Stimulated activated CD4-positive, alpha-beta T cell treated with anti-CD3 and anti-CD28 coated beads, Interleukin-15, amount 100 ng/mL, for 24 hours (primary cell): ENCODE measurements around the gene GLDN.

Experiments
- DNase-seq: peaks from one replicate; pipeline ENCODE4 v3.0.0-alpha.2; 2020

The GLDN gene

DNA sequence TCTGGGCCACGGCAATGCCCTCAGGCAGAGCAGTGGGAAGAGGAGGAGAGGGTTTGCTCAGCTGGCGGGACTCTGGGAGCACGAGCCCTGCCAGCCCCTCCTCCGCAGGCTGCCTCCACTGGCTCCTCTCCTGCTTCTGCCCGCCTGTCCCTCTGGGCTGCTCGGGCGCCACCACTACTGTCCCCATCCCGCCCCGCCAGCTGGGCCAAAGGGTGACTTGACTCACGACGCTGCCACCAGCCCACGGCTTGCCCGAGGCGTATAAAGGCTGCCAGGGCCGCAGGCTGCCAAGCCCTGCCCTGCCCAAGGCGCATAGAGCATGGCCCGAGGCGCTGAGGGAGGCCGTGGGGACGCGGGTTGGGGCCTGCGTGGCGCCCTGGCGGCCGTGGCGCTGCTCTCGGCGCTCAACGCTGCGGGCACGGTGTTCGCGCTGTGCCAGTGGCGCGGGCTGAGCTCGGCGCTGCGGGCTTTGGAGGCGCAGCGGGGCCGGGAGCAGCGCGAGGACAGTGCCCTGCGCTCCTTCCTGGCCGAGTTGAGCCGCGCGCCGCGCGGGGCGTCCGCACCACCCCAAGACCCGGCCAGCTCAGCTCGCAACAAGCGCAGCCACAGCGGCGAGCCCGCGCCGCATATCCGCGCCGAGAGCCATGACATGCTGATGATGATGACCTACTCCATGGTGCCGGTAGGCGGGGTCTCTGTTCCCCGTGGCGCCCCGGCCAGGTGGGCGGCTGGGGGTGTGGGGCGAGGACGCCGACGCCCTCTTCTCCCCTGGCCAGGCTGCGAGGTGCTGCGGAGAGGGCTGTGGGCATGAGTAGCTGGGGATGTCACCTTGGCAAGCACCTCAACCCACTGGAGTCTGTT lies at the start of gene GLDN:
GLDN (plus strand) TSS at position 290 of the 861 bp plus-strand sequence; CDS start at position 320, 30 bp downstream.
- DNase-seq: no peak

DNA sequence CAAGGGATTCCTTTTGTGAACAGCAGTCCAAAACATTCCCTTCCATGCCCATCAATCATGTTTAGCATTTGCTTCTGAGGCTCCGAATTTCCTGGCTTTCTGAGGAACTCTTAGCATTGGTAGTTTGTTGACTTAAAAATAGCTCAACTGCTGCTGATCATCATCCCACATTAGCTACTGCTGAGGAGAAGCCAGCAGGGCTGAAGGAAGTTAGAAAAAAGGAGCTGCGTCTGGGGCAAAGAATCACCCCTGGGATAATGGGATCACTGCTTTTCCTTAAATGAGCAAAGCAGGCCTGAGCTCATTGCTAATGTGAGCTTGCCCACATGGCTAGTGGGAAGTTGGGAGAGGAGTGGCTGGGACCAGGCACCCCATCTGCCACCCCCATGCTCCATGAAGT lies 42.8 kb upstream of the GLDN start:
- no peak for DNase-seq

DNA sequence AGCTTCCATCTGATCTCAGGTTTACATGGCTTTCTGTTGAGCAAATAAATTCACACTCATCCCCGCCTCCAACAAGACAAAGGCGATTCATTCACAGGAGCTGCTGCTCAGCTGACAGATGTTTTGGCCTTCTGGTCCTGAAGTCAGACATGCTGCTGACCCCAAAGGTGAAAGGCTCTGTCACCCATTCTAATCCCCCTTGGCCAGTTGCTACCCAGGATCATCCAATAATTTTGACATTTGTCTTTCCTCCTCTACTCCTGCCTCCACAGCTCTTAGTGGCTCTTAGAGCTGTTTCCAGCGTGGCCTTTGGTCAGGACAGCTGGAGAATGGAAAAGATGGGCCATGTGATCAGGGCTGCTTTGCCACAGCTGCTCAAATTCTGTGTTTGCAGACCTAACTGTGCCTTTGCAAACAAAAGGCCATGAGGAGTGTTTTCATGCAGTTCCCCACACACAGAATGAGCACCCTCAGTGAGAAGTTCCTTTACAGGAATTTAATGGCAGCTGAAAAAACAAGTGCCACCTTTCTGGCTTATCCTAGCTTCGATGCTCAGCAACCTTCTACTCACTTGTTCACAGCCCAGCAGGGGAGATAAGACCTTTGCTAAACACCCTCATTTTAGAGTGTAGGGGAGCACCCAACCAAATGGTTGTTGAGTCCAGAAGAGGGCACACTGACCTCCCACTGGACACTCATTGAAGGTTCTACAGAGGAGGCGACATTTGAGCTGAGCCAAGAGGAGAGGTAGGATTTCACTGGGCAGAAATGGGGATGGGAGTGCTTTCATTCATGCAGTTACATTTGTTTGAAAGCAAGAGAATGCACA lies 42.1 kb upstream of the GLDN start:
- DNase-seq: no peak

DNA sequence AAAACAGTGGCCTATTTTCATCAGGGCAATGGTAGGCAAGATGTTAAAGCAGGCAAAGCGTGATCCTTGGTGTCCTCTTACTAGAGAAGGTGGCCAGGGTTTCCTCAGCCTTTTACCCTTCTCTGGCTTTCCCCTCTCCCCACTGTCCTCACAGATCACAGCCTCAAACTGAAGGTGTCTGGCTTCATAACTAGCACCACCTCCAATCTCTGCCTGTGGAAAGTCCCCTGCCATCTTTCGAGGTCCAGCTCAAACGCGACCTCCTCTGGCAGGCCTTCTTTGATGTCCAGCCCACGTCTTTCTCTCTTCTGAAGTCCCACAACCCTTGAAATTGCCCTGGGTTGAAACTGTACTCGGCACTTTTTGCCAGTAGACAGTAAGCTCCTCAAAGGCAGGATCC lies 39.0 kb upstream of the GLDN start:
- no peak for DNase-seq

DNA sequence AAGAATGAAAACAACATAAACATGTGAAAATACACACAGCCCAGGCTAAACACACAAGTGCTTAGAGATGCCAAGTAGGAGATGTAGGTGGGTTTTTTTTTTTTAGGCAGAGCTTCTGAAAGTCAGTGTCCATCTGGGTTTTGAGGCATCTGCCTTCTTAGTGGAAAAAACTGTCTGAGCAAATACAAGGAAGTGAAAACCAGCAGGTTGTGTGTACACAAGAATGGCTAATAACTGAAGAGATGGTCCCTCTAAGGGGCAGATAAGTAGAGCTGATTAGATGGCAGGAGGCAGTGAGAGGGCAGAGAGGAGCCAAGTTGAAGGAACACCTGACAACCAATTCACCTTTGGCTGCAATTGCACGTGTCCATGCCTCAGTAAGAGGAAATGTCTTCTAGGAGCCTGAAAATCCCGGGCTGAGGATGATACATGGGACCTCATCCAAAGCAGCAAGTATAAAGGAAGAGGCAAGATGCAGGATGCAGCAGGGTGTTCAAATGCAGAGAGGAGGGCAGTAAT lies 37.9 kb upstream of the GLDN start:
- DNase-seq: no peak

DNA sequence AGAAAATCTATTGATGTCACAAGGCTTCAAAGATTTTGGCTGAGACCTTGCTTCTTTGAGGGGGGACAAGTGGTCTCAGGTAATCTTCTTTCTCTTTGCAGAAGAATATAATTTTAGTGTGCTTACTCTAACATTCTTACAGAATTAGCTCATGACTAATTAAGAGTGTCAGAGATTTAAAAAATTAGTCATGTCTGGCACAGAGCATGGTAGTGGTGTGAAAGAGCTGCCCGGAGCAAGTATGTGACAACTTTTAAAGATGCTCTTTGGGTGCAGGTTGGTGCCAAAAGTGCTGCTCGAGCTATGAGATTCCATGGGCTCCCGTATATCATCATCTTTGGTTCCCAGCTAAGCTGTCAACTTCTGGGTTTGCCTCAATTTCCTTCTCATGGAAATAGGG lies 34.1 kb upstream of the GLDN start:
- DNase-seq: no peak

DNA sequence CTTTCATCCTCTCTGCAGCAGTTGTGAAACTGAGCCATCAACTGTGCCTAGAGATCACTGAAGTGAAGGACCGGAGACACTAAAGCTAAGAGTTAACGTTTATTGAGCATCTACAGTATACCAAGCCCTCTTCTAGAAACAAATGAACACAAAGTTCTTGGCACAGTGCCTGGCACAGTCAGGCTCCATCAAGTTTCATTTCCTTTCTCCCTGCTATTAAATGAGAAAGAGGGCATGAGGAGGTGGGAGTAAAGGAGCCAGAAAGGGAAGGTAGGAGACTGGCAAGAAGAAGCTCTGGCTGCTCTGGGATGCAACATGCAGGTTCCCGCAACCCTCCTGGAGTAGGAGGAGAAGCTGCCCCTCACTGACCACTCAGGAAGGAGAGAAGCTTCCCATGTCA lies 33.6 kb upstream of the GLDN start:
- DNase-seq: no peak

DNA sequence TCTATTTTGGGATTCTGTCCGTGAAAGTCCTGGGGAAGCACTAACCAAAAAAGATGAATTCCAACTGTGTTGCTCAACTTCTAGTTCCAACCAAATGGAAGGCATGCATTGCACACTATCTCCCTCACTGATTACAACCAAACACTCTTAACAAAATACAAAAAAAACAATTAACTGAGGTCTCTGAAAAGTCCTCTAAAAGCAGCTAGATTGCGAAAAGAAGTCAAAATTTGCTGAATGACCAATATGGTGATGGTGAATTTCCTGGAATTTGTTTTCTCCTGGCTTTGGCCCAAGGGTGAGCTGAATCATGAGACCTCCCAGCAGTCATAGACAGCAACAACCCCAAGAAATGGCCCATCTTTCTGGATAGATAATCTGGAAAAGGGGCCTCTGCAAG lies 31.4 kb upstream of the GLDN start:
- no peak for DNase-seq

DNA sequence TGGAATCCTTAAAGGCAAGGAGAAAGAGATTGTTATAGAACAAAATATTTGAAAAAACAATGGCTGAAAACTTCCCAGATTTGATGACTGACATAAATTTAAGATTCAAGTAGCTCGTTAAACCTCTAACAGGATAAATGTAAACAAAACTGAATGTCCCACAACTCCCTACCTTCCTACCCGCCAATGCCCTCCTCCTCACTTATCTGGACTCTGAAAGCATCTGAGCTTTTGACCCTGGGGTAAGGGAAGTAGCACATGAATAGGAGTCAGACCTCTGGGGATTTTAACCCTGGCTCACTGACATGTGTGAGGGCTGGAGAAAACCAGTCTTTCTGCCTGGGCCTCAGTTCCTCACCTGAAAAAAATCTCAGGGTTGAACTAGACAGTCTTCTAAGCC lies 29.9 kb upstream of the GLDN start:
- no peak for DNase-seq

DNA sequence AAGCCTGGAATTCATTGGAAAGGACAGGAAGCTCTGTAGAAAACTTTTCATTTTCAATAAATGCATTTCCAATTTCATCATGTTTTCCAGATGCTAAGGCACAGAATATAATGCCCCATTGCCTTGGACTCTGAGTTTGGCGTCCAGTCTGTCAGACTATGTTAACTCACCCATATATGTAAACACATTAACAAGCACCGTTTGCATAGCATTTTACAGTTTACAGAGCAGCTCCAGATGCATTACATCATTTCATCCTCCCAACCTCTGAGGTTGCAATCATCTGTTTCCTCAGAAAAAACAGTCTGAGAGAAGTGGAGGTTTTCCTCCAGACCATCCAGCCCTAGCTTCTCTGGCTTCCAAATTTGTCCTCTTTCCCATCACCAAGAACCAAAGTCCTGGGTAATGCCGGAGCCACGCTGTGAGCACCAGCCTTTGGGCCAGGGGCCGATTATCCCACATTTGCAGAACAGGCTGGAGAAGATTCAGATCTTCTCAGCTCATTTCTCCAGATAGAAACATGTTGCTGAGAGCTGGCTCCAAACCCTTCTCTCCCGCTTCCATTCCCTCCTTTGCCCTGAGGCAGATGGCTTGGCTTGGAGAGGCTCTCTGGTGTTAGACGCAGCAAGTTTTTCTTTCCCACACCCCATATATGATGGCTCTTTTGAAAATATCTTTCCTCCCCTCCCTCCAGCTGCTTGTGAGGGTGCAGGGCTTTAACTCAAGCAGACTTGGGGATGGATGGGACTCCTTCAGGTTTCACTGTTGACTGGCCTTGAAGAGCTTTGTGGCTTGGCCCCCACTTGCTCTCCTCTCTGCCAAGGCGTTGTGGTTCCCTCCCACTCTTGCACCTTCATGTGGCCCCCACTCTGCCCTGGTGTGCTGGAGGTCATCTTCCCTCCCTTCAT lies 29.0 kb upstream of the GLDN start:
- no peak for DNase-seq

DNA sequence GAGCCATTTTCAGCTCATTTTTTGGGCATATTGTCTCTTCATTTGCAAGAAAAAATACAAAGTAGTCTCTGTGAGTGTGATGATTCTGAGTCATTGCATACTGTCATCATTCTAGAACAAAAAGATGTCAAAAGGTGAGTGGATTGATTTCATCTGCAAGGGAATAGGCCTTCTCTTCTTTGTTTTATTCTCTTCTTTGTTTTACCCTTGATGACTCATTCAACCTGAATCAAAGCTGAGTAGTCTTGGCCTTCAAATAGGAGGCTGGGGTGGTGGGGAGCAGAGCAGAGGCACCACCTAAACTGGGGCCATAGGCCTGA lies 28.4 kb upstream of the GLDN start:
- DNase-seq: no peak

DNA sequence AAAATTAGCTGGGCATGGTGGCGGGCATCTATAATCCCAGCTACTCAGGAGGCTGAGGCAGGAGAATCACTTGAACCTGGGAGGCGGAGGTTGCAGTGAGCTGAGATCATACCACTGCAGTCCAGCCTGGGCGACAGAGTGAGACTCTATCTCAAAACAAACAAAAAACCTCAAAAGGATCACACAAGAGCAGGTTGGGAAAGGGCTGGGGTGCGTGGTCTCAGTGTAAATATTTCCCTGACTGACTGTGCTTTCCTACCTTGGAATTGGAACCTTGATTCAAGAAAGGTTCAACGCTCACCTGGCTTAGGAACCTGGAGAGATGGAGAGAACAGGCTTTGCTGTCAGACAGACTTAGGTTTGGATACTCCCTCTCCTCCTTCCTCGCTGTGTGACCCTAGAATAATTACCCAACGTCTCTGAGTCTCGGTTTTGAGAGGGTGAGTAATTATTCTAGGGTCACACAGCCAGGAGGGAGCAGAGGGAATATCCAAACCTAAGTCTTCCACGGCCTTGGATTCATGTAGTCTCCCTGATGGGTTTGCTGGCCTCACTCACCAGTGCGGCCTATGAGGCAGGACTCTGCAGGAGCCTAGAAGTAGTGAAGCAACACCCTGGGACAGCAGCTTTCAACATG lies 27.7 kb upstream of the GLDN start:
- DNase-seq: no peak

DNA sequence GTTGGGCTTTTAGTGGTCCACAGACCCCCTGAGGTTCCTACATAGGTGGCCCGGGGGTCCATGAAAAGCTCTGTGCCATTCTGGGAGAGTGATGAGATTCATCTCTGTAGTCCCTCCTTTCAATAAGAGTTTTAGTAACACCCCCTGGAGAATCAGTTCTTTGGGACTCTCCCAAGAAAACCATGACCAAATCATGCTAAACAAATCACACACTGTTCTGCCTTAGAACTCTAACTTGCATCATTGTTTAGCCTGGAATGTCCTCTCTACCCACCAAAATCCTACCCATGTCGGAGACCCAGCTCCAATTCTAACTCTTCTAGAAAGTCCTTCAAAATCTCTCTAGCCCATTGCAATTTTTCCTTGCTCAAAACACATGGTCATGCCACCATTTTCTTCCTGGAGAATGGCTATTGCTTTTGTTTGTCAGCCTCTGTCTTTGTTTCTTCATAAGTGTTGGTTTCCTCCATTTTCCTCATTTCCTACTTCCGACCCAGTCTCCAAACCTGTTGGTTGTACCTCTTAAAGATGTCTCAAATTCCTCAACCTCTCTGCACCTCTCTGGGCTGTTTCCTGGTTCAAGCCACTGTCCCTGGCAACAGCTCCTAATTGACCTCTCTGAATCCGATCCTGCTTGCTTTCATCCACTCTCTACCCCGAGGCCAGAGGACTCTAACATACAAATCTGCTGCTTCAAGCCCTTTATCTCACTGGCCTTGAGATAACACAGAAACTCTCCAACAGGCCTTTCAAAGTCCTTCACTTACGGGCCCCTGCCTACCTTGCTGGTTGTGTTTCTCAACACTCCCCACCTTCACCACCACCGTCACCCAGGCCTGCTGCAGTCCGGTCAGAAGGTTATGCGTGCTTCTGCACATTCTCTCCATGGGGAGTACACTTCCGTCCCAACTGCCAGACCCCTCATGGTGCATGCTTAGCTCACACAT lies 26.8 kb upstream of the GLDN start:
- no peak for DNase-seq

DNA sequence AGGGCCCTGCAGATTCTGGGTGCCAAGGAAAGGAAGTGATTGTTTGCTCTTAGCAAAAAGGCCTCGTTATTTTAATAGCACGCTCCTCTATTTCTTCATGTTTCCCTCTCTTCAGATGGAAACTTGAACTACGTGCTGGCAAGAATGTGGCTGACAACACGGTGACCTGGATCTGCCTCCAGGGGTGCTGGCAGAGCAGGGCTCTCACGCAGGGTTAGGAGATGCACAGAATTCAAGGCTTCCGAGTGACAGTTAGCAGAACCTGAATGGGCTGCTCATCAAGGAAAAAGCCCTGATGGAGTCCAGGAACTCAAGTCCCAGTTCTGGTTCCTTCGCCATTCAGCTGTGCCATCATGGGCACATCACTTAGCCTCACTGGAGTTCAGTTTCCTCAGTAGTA lies 25.7 kb upstream of the GLDN start:
- DNase-seq: no peak

DNA sequence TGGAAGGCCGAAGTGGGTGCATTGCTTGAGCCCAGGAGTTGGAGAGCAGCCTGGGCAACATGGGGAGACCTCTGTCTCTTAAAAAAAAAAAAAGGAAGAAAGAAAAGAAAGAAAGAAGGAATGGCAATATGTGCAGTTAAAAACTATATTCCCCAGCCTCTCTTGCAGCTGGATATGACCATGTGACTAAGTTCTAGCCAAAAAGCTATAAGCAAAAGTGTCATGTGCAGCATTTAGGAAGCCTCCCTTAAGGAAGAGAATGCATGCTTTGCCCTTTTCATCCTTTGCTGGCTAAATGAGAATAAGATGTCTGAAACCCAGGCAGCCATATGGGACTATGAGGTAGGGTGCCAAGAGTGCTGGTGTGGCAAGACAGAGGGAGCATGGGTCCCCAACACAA lies 24.8 kb upstream of the GLDN start:
- DNase-seq: no peak

DNA sequence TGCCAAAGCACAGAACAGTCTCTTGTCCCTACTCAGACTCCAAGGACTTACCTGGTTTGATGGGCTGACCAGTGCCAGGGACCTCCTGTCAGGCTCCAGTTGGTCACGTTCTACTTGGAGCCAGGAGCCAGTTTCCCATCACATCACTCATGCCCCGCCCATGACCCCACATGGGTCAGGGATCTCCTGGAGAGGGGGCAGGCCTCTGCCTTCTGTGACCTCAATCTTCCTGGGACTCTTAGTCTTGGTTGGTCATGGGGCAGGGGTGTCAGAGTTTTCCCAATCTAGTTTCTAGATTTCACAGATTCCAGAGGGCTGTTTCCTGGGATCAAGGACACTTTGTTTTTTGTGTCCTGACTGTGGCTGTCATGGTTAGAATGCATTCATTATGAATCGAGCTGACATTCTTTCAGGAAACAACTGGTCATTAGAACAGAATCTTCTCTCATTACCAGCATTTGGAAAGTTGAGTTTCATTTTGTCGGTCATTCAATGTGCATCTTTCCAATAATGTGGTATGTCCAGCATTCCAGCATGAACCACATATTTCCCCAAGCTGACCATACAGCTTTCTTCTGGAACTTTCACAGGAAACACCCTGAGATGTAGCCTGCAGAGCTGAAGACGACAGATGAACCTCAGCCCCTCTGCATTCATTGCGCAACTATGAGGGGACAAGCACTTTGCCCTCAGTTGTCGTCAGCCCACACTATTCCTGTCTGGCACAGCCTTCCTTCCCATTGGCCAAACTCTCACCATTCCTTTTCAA lies 22.9 kb upstream of the GLDN start:
- no peak for DNase-seq

DNA sequence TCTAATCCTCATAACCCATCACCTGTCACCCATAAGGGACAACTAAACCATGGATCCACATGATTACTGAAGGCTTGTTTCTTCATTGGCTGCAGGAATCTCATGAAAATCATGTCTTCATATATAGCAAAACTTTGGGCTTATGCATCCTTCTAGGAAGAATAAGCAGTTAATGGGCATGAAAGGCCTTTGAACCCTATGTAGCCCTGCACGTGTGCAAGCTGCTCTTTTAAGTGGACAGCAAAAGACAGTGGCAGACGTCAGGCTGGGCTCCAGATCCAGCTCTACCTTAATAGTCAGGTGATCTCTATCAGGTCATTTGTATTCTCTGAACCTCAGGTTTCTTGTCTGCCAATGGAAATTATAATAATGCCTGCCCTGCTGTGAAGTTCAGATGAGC lies 21.9 kb upstream of the GLDN start:
- no peak for DNase-seq

DNA sequence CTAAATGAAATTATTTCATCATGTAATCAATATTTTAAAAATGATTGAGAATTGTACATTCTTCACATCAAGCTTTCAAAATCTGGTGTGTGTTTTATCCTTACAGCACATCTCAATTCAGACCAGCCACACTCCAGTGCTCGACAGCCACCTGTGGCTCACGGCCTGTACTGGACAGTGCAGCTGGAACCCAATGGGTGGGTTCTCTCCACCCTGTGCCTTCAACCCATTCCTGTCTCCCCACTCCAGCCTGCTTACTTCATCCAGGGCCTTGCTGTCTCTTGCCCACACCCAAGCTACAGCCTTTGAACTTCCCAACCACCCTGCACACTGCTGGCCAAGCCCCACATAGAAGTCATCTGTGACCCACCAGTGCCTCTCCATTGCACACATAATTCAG lies 20.6 kb upstream of the GLDN start:
- DNase-seq: no peak

DNA sequence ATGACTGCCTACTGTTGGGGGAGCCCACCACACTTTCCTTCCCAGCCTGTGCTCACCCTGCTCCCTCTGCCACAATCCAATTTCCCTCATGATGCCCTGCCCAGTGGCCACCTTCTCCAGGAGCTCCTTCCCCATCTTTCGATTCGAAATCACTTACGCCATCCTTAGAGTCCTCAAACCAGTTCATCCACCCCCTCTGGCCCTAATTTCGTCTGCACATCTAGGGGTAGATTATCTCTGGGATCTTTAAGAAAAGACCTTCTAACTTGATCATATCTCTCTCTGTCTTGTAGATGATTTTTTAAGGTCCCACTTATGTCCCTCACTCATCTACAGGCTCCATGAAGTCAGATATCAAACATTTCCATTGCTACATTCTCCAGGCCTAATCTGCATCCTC lies 20.1 kb upstream of the GLDN start:
- no peak for DNase-seq

DNA sequence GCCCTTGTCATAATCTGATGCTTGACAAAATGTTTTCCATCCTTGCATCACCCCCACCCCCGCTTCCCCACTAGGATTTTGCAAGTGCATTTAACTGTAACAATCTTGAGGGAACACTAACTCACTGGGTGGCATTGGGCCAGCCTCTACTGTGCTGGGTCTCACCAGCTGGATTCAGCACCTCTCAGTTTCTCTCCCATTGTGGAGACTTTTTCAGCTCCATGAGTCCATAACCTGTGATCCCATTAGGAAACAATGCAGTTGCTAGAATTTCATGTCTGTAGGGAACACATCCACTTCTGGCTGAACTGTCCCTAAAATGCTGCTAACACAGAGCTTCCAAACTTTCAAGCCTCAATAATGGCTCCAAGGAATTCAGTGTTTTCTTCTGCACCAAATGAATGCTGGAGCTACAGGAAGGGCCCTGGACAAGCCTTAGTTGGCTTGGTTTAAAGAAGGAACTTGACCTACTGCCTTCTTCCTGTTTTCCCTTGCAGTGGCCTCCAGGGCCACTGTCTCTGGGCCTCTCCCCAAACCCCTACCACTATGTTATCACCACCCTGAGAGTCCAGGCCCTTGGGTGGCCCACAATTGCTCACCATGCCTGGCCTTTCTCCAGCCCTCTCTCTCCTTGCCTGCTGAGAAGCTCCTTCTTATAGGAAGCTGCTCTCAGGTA lies 18.7 kb upstream of the GLDN start:
- DNase-seq: no peak
